ENCODE measurements around the gene ZNF664. TPM values are rescaled to one million over a fixed set of nuclear protein-coding genes. Genes with fewer than 3 reads are reported as not detected.

Gene ZNF664
- polyA plus RNA-seq, 3 donors: 1.5 to 20.9 (median 2.7) TPM

DNA sequence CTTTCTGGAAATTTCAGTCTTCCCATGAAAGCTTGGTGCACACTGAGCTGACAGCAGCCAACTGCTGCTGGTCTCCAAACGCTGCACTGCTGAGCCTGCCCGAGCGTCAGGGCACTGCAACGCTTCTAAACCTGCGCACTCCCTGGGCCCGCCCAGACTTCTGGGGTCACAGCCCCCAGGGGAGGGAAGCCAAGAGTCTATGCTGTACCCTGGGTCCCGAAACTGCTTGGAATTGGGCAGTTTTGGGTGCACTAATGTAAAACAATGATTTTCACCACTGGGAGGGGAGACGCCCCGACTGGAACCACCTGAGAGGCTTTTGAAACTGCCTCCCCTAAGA lies 32.4 kb upstream of the ZNF664 start:
- 99% methylated on average over 7 of the region's 9 CpGs for WGBS (ENCODE audit: insufficient coverage)
- no peak overlapping the region for H3K4me3 ChIP-seq (replicated peaks in 1 of 3; ENCODE audit: low read depth in 2 of 3, low read length in 3 of 3)
- TF ChIP-seq, protein P1, sequence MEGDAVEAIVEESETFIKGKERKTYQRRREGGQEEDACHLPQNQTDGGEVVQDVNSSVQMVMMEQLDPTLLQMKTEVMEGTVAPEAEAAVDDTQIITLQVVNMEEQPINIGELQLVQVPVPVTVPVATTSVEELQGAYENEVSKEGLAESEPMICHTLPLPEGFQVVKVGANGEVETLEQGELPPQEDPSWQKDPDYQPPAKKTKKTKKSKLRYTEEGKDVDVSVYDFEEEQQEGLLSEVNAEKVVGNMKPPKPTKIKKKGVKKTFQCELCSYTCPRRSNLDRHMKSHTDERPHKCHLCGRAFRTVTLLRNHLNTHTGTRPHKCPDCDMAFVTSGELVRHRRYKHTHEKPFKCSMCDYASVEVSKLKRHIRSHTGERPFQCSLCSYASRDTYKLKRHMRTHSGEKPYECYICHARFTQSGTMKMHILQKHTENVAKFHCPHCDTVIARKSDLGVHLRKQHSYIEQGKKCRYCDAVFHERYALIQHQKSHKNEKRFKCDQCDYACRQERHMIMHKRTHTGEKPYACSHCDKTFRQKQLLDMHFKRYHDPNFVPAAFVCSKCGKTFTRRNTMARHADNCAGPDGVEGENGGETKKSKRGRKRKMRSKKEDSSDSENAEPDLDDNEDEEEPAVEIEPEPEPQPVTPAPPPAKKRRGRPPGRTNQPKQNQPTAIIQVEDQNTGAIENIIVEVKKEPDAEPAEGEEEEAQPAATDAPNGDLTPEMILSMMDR (IDR thresholded peaks at IDR 0.05): no peak
- H3K4me1 ChIP-seq (ENCODE audit: control insufficient read depth in 1 of 2, insufficient read depth in 2 of 2, low read length in 2 of 2): peaks cover 27 to 30% of the 10 kb centered on the region in 2 donors
- H3K79me2 ChIP-seq (ENCODE audit: insufficient read depth, low read length): no peaks in the 10 kb centered on the region
- Mint-ChIP-seq H3K4me3 (no peak overlapping the region), H3K36me3 (peaks cover 20 to 27% of the 10 kb centered on the region in 2 donors), H3K27ac (peak overlapping the region in 4 of 7 donors; percentile 3 to 81 (median 50)), H3K4me1 (peaks cover 38% of the 10 kb centered on the region), H3K9me3 (peaks cover 10 to 28% (median 21%) of the 10 kb centered on the region in 7 donors), H3K27me3 (ENCODE audit: low read depth in 3 of 3) (peaks cover 1 to 4% (median 2%) of the 10 kb centered on the region in 3 donors)
- no peak overlapping the region for H3K9ac ChIP-seq (ENCODE audit: insufficient read depth, low read length, poor library complexity, severe bottlenecking)
- peak overlapping the region in 1 of 2 donors; percentile 77 for H3K27ac ChIP-seq (ENCODE audit: low read depth in 1 of 2, low read length in 2 of 2)
- no peak overlapping the region for H3K4me2 ChIP-seq (replicated peaks; ENCODE audit: extremely low read depth, low read length, poor library complexity, severe bottlenecking)
- no peaks in the 10 kb centered on the region for H4K20me1 ChIP-seq (ENCODE audit: insufficient read depth, low read length)
- no peak for DNase-seq
- no peaks in the 10 kb centered on the region for H3K27me3 ChIP-seq (ENCODE audit: control insufficient read depth in 2 of 2, insufficient read depth in 2 of 2, low read length in 2 of 2)
- H3K36me3 ChIP-seq (replicated peaks in 1 of 2; ENCODE audit: control insufficient read depth in 1 of 2, insufficient read depth in 2 of 2, low read length in 2 of 2): peaks cover 0 to 11% of the 10 kb centered on the region in 2 donors
- H3K9me3 ChIP-seq (replicated peaks in 1 of 2; ENCODE audit: control insufficient read depth in 1 of 2, insufficient read depth in 1 of 2, low read length in 2 of 2): peaks cover 20 to 30% of the 10 kb centered on the region in 2 donors
- no peak overlapping the region for H2AFZ ChIP-seq (ENCODE audit: insufficient read depth, low read depth, low read length, poor library complexity, severe bottlenecking)
- intact Hi-C loops (cut with micrococcal nuclease): no loop called here

DNA sequence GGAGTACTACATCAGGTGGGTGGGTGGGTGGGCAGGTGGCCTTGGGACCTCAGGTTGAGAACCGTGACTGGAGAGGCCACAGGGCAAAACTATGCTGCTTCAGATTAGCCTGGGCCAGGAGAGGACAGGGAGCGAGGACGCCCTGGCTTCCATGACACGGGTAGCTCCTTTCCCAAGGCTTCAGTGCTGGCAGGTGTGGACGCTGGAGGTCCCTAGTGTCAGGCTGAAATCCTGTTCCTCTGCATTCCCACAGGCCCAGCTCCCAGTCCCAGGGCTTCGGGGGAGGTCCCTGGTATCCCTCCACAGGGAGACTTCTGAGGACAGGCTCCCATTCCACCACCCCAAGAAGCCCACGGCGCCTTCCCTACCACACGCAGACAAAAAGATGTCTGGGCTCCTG lies 32.0 kb upstream of the ZNF664 start:
- intact Hi-C loops (cut with micrococcal nuclease): no loop called here
- peaks cover 20 to 27% of the 10 kb centered on the region in 2 donors for H3K36me3 Mint-ChIP-seq
- H3K9me3 Mint-ChIP-seq: peaks cover 10 to 28% (median 21%) of the 10 kb centered on the region in 7 donors
- H3K27me3 ChIP-seq (ENCODE audit: control insufficient read depth in 2 of 2, insufficient read depth in 2 of 2, low read length in 2 of 2): no peaks in the 10 kb centered on the region
- H3K27me3 Mint-ChIP-seq (ENCODE audit: low read depth in 3 of 3): peaks cover 1 to 4% (median 2%) of the 10 kb centered on the region in 3 donors
- peak overlapping the region; percentile 70 to 77 for H3K27ac ChIP-seq (ENCODE audit: low read depth in 1 of 2, low read length in 2 of 2)
- no peak overlapping the region for H3K9ac ChIP-seq (ENCODE audit: insufficient read depth, low read length, poor library complexity, severe bottlenecking)
- H3K4me2 ChIP-seq (replicated peaks; ENCODE audit: extremely low read depth, low read length, poor library complexity, severe bottlenecking): no peak overlapping the region
- H3K4me1 ChIP-seq (ENCODE audit: control insufficient read depth in 1 of 2, insufficient read depth in 2 of 2, low read length in 2 of 2): peaks cover 27 to 30% of the 10 kb centered on the region in 2 donors
- H3K27ac Mint-ChIP-seq: peak overlapping the region; percentile 73 to 89 (median 85)
- TF ChIP-seq, protein P1 (IDR thresholded peaks at IDR 0.05): no peak
- peak overlapping the region in 1 of 2 donors; percentile 48 for H3K4me3 Mint-ChIP-seq
- H3K79me2 ChIP-seq (ENCODE audit: insufficient read depth, low read length): no peaks in the 10 kb centered on the region
- H2AFZ ChIP-seq (ENCODE audit: insufficient read depth, low read depth, low read length, poor library complexity, severe bottlenecking): no peak overlapping the region
- no peaks in the 10 kb centered on the region for H4K20me1 ChIP-seq (ENCODE audit: insufficient read depth, low read length)
- no peak overlapping the region for H3K4me3 ChIP-seq (replicated peaks in 1 of 3; ENCODE audit: low read depth in 2 of 3, low read length in 3 of 3)
- peaks cover 20 to 30% of the 10 kb centered on the region in 2 donors for H3K9me3 ChIP-seq (replicated peaks in 1 of 2; ENCODE audit: control insufficient read depth in 1 of 2, insufficient read depth in 1 of 2, low read length in 2 of 2)
- 95% methylated on average over 5 of the region's 9 CpGs for WGBS (ENCODE audit: insufficient coverage)
- peaks cover 0 to 11% of the 10 kb centered on the region in 2 donors for H3K36me3 ChIP-seq (replicated peaks in 1 of 2; ENCODE audit: control insufficient read depth in 1 of 2, insufficient read depth in 2 of 2, low read length in 2 of 2)
- H3K4me1 Mint-ChIP-seq: peaks cover 38% of the 10 kb centered on the region
- no peak for DNase-seq
